MCF 10A (cell line): ENCODE data around the gene TTC7B. TPM values are rescaled to one million over a fixed set of nuclear protein-coding genes. Genes with fewer than 3 reads are reported as not detected.

ENCODE experiments used
- BruUV-seq: library from RNA; stranded (reverse); fragments of 400-500 nt; replicated peaks from 2 replicates; lab custom pipeline; 2021; lab: Mats Ljungman, UMichigan
- CTCF ChIA-PET: fragments of 300-600 bp; sonication (Branson Sonifier 250); formaldehyde crosslinking; extraction: SDS; loops from one replicate; lab custom pipeline; 2021; ENCODE audit warnings: antibody characterized with exemption, inconsistent platforms; lab: Yijun Ruan, JAX
- POLR2A ChIA-PET: fragments of 300-600, 350-650 bp; sonication (Branson Sonifier 250); formaldehyde crosslinking; extraction: SDS; loops from one replicate; lab custom pipeline; 2020; ENCODE audit warnings: antibody characterized with exemption, inconsistent platforms; lab: Yijun Ruan, JAX
- DNase-seq: peaks from one replicate; pipeline ENCODE4 v3.0.0-alpha.2; 2018; ENCODE audit not compliant: unreplicated experiment
- H3K27ac Mint-ChIP-seq: one replicate; pipeline ENCODE4 v1.8.0; 2022; ENCODE audit warnings: mild to moderate bottlenecking, low read depth, mixed read lengths; ENCODE audit not compliant: unreplicated experiment
- H3K27me3 Mint-ChIP-seq: one replicate; pipeline ENCODE4 v1.8.0; 2022; ENCODE audit warnings: mixed read lengths; ENCODE audit not compliant: insufficient read depth, unreplicated experiment
- H3K36me3 Mint-ChIP-seq: one replicate; pipeline ENCODE4 v1.8.0; 2022; ENCODE audit warnings: mild to moderate bottlenecking, moderate library complexity, mixed read lengths; ENCODE audit not compliant: insufficient read depth, unreplicated experiment
- H3K4me1 Mint-ChIP-seq: one replicate; pipeline ENCODE4 v1.8.0; 2022; ENCODE audit warnings: mixed read lengths; ENCODE audit not compliant: insufficient read depth, unreplicated experiment
- H3K4me3 Mint-ChIP-seq: one replicate; pipeline ENCODE4 v1.8.0; 2022; ENCODE audit warnings: mild to moderate bottlenecking, moderate library complexity, mixed read lengths; ENCODE audit not compliant: unreplicated experiment
- H3K9me3 Mint-ChIP-seq: one replicate; pipeline ENCODE4 v1.8.0; 2022; ENCODE audit warnings: mixed read lengths; ENCODE audit not compliant: unreplicated experiment
- CTCF ChIP-seq: fragments of 200-600 bp; IDR thresholded peaks from one replicate; pipeline ENCODE4 v1.8.0; 2022; ENCODE audit warnings: antibody characterized with exemption, mild to moderate bottlenecking; ENCODE audit not compliant: unreplicated experiment
- intact Hi-C: fragments of 100-400 bp; cut with micrococcal nuclease; formaldehyde crosslinking; loops from 2 replicates; pipeline ENCODE4 v1.14.1; 2022
- total RNA-seq: library from RNA; stranded (reverse); gene quantifications from 2 replicates; pipeline ENCODE4 v1.2.3, GENCODE V29; 2022

Gene TTC7B
- total RNA-seq, 1 experiment from 2014 or later: 31.1 TPM

- no peak for DNase-seq
- intact Hi-C loops: no loop called here
- TF ChIP-seq CTCF: no peak
- ChIA-PET POLR2A (interaction anchor here (1.1 kb wide), 1 partner anchor 24 kb away, joined by 3 read pairs; no protein-coding TSS in a partner anchor), CTCF (no interaction called here)
- no peaks in the 10 kb centered on the region for H3K27me3 Mint-ChIP-seq
- no peak overlapping the region for H3K27ac Mint-ChIP-seq
- H3K4me1 Mint-ChIP-seq: peaks cover 20% of the 10 kb centered on the region
- no TSS peak for BruUV-seq
- H3K4me3 Mint-ChIP-seq: no peak overlapping the region
- peaks cover 7% of the 10 kb centered on the region for H3K36me3 Mint-ChIP-seq
- no peaks in the 10 kb centered on the region for H3K9me3 Mint-ChIP-seq
Measured at GRCh38 chr14:90647473-90648005, 168.7 kb downstream of the TTC7B start.

- peaks cover 20% of the 10 kb centered on the region for H3K4me1 Mint-ChIP-seq
- BruUV-seq: no TSS peak
- intact Hi-C loops: no loop called here
- no peaks in the 10 kb centered on the region for H3K9me3 Mint-ChIP-seq
- no peak overlapping the region for H3K27ac Mint-ChIP-seq
- peak; percentile 76 for DNase-seq
- ChIA-PET POLR2A (interaction anchor here (1.0 to 1.4 kb wide), 2 partner anchors 13 to 16 kb away, joined by 3 read pairs; no protein-coding TSS in a partner anchor), CTCF (no interaction called here)
- peaks cover 7% of the 10 kb centered on the region for H3K36me3 Mint-ChIP-seq
- TF ChIP-seq CTCF: no peak
- no peaks in the 10 kb centered on the region for H3K27me3 Mint-ChIP-seq
- H3K4me3 Mint-ChIP-seq: no peak overlapping the region
Measured at GRCh38 chr14:90645842-90646443, 170.3 kb downstream of the TTC7B start.

GRCh38 chr14:90644882-90645281 lies 171.3 kb downstream of the TTC7B start:
- intact Hi-C loops: no loop called here
- CTCF ChIA-PET: no interaction called here
- no peak overlapping the region for H3K27ac Mint-ChIP-seq

More at GRCh38 chr14:90644882-90645281, 171.3 kb downstream of the TTC7B start:
- peak; percentile 87 for DNase-seq
- TF ChIP-seq CTCF: no peak
- peaks cover 20% of the 10 kb centered on the region for H3K4me1 Mint-ChIP-seq
- BruUV-seq: no TSS peak
- no peak overlapping the region for H3K4me3 Mint-ChIP-seq
- H3K27me3 Mint-ChIP-seq: no peaks in the 10 kb centered on the region
- no peaks in the 10 kb centered on the region for H3K9me3 Mint-ChIP-seq
- POLR2A ChIA-PET: interaction anchor here (1.0 to 1.4 kb wide), 2 partner anchors 14 to 15 kb away, joined by 3 read pairs; no protein-coding TSS in a partner anchor
- peaks cover 10% of the 10 kb centered on the region for H3K36me3 Mint-ChIP-seq
